H1 (cell line): Measurements from ENCODE around the gene C5orf22. TPM values are rescaled to one million over a fixed set of nuclear protein-coding genes. Genes with fewer than 3 reads are reported as not detected.

Source experiments
- CTCF ChIA-PET: fragments of 300-600 bp; sonication (Branson Sonifier 250); formaldehyde crosslinking; loops from one replicate; lab custom pipeline; 2021; ENCODE audit not compliant: partially characterized antibody; lab: Charles Lee
- POLR2A ChIA-PET: fragments of 300-600 bp; sonication (Branson Sonifier 250); formaldehyde crosslinking; loops from one replicate; lab custom pipeline; 2021; ENCODE audit warnings: inconsistent platforms; ENCODE audit not compliant: partially characterized antibody; lab: Charles Lee
- DNase-seq, 2 experiments: peaks; one replicate each; pipeline versions ENCODE4 v3.0.0 to v3.0.0-alpha.2; 2010 to 2022; ENCODE audit warnings: low spot score in 2 of 2, low read depth in 1 of 2, mixed read lengths in 1 of 2
- FAIRE-seq: peaks from 2 replicates; lab custom pipeline; 2011; peaks lifted over from hg19 to GRCh38; lab: Jason Lieb, UNC
- H2AFZ ChIP-seq: 2 replicates; pipeline ENCODE4 v1.8.1; 2012; ENCODE audit warnings: low read length, inconsistent platforms
- H2AK5ac ChIP-seq: 2 replicates; pipeline ENCODE4 v1.6.1; 2013; ENCODE audit warnings: low read depth, low read length
- H2BK120ac ChIP-seq: replicated peaks from 2 replicates; pipeline ENCODE3; 2013; ENCODE audit warnings: low read depth, low read length, inconsistent platforms
- H2BK12ac ChIP-seq: 2 replicates; pipeline ENCODE4 v1.6.1; 2013; ENCODE audit warnings: low read depth, low read length
- H2BK15ac ChIP-seq: 2 replicates; pipeline ENCODE4 v1.6.1; 2013; ENCODE audit warnings: low read length
- H2BK20ac ChIP-seq: 2 replicates; pipeline ENCODE4 v1.6.1; 2013; ENCODE audit warnings: low read length
- H2BK5ac ChIP-seq: 2 replicates; pipeline ENCODE4 v1.6.1; 2013; ENCODE audit warnings: low read depth, low read length
- H3K14ac ChIP-seq: 2 replicates; pipeline ENCODE4 v1.6.1; 2013; ENCODE audit warnings: inconsistent platforms; ENCODE audit not compliant: insufficient read length
- H3K18ac ChIP-seq: 2 replicates; pipeline ENCODE4 v1.6.1; 2013; ENCODE audit warnings: low read length; ENCODE audit errors: extremely low read depth
- H3K23ac ChIP-seq: 2 replicates; pipeline ENCODE4 v1.6.1; 2013; ENCODE audit warnings: inconsistent platforms; ENCODE audit not compliant: insufficient read length
- H3K23me2 ChIP-seq: 2 replicates; pipeline ENCODE4 v1.6.1; 2013; ENCODE audit warnings: low read depth, low read length
- H3K27ac ChIP-seq: 2 replicates; pipeline ENCODE4 v1.6.1; 2011; ENCODE audit warnings: low read depth, low read length, inconsistent platforms
- H3K27me3 ChIP-seq, 4 experiments: replicated peaks in 1 of 4; 1 replicate in 1 of 4; 2 replicates in 3 of 4; pipeline versions ENCODE4 v1.6.1 to v1.8.1; 2011 to 2013; ENCODE audit warnings: low read length in 3 of 4, mild to moderate bottlenecking in 3 of 4, inconsistent platforms in 2 of 4, mixed read lengths in 2 of 4, moderate library complexity in 1 of 4; ENCODE audit not compliant: control insufficient read depth in 3 of 4, insufficient read depth in 3 of 4; ENCODE audit errors: extremely low read depth in 1 of 4
- H3K36me3 ChIP-seq, 4 experiments: 2 replicates each; pipeline versions ENCODE4 v1.6.1 to v1.8.1; 2011 to 2013; ENCODE audit warnings: mild to moderate bottlenecking in 4 of 4, low read length in 3 of 4, moderate library complexity in 2 of 4, control low read depth in 1 of 4, inconsistent platforms in 1 of 4; ENCODE audit not compliant: insufficient read depth in 4 of 4, control insufficient read depth in 2 of 4
- H3K4ac ChIP-seq: replicated peaks from 2 replicates; pipeline ENCODE3; 2013; ENCODE audit warnings: low read length, low read depth, mixed read lengths, inconsistent platforms; ENCODE audit not compliant: insufficient read length
- H3K4me1 ChIP-seq, 4 experiments: replicated peaks in 1 of 4; 1 replicate in 1 of 4; 2 replicates in 3 of 4; pipeline versions ENCODE4 v1.6.1 to v1.8.1; 2011 to 2013; ENCODE audit warnings: low read length in 3 of 4, inconsistent platforms in 2 of 4, mixed read lengths in 1 of 4; ENCODE audit not compliant: insufficient read depth in 4 of 4, control insufficient read depth in 3 of 4
- H3K4me2 ChIP-seq, 2 experiments: 2 replicates each; pipeline versions ENCODE4 v1.6.1 to v1.8.1; 2011 to 2013; ENCODE audit warnings: low read depth in 2 of 2, low read length in 2 of 2, control low read depth in 1 of 2, inconsistent platforms in 1 of 2, mild to moderate bottlenecking in 1 of 2; ENCODE audit not compliant: insufficient read depth in 1 of 2
- H3K4me3 ChIP-seq, 4 experiments: fragments of 200-600, 300-600 bp in 1 of 4; sonication (generic), shearing (Covaris generic), sonication (Bioruptor Twin) in 1 of 4; 2 replicates each; pipeline versions ENCODE4 v1.5.1 to v1.8.1; 2011 to 2016; ENCODE audit warnings: low read length in 4 of 4, low read depth in 3 of 4, control low read depth in 2 of 4, inconsistent platforms in 2 of 4, mild to moderate bottlenecking in 2 of 4, mixed read lengths in 1 of 4, moderate library complexity in 1 of 4; ENCODE audit not compliant: insufficient read depth in 2 of 4; ENCODE audit errors: extremely low read depth in 1 of 4
- H3K56ac ChIP-seq: replicated peaks from 2 replicates; pipeline ENCODE3; 2013; ENCODE audit warnings: low read depth, mild to moderate bottlenecking, mixed read lengths, low read length, inconsistent platforms; ENCODE audit not compliant: insufficient read length
- H3K79me1 ChIP-seq: 2 replicates; pipeline ENCODE4 v1.6.1; 2013; ENCODE audit warnings: low read depth, low read length, control low read depth
- H3K79me2 ChIP-seq, 2 experiments: 2 replicates each; pipeline versions ENCODE4 v1.6.1 to v1.8.1; 2012 to 2013; ENCODE audit warnings: low read length in 2 of 2, mild to moderate bottlenecking in 2 of 2, inconsistent platforms in 1 of 2; ENCODE audit not compliant: insufficient read depth in 2 of 2, control insufficient read depth in 1 of 2
- H3K9ac ChIP-seq, 4 experiments: replicated peaks in 1 of 4; 1 replicate in 1 of 4; 2 replicates in 3 of 4; pipeline versions ENCODE4 v1.6.1 to v1.8.1; 2011 to 2013; ENCODE audit warnings: low read depth in 3 of 4, low read length in 3 of 4, control low read depth in 2 of 4, mild to moderate bottlenecking in 2 of 4, moderate library complexity in 2 of 4, inconsistent platforms in 1 of 4; ENCODE audit errors: extremely low read depth in 1 of 4
- H3K9me3 ChIP-seq, 2 experiments: 2 replicates each; pipeline versions ENCODE4 v1.6.1 to v1.8.1; 2012 to 2013; ENCODE audit warnings: mild to moderate bottlenecking in 2 of 2, moderate library complexity in 2 of 2, control low read depth in 1 of 2, inconsistent platforms in 1 of 2, low read depth in 1 of 2, low read length in 1 of 2, mixed read lengths in 1 of 2; ENCODE audit not compliant: insufficient read depth in 2 of 2
- H4K20me1 ChIP-seq, 2 experiments: replicated peaks in 1 of 2; 2 replicates each; pipeline versions ENCODE3 to v1.8.1; 2011 to 2013; ENCODE audit warnings: inconsistent platforms in 2 of 2, low read length in 2 of 2, mild to moderate bottlenecking in 1 of 2; ENCODE audit not compliant: insufficient read depth in 2 of 2, control insufficient read depth in 1 of 2
- H4K5ac ChIP-seq: 2 replicates; pipeline ENCODE4 v1.6.1; 2013; ENCODE audit warnings: low read length, low read depth, mixed read lengths, inconsistent platforms; ENCODE audit not compliant: insufficient read length
- H4K8ac ChIP-seq: 2 replicates; pipeline ENCODE4 v1.8.0; 2013; ENCODE audit warnings: mild to moderate bottlenecking, moderate library complexity, low read length, inconsistent platforms; ENCODE audit not compliant: insufficient read depth; ENCODE audit errors: extremely low read depth
- H4K91ac ChIP-seq: replicated peaks from 2 replicates; pipeline ENCODE3; 2013; ENCODE audit warnings: low read length, mixed read lengths, inconsistent platforms; ENCODE audit not compliant: insufficient read length
- CBX5 ChIP-seq: fragments of 300-800, 300-1000 bp; sonication (generic); IDR thresholded peaks from 2 replicates; pipeline ENCODE4 v1.7.1; 2016; ENCODE audit warnings: antibody characterized with exemption, low read length, low read depth
- KDM4A ChIP-seq: IDR thresholded peaks from one replicate; pipeline ENCODE4 v1.7.1; 2012; ENCODE audit warnings: low read depth, mild to moderate bottlenecking, moderate library complexity, low read length, inconsistent platforms; ENCODE audit not compliant: severe bottlenecking
- NANOG ChIP-seq: IDR thresholded peaks from 2 replicates; pipeline ENCODE4 v1.6.1; 2011; ENCODE audit warnings: low read length, low read depth, mild to moderate bottlenecking, inconsistent platforms; ENCODE audit not compliant: insufficient read depth, poor library complexity, severe bottlenecking
- PHF8 ChIP-seq: fragments of 200-600 bp; sonication (generic); conservative IDR thresholded peaks from 2 replicates; pipeline ENCODE4 v1.7.1; 2012; ENCODE audit warnings: low read depth, mild to moderate bottlenecking, inconsistent platforms, low read length, moderate library complexity
- SUZ12 ChIP-seq: fragments of 200-600 bp; sonication (generic); IDR thresholded peaks from 2 replicates; pipeline ENCODE4 v1.6.1; 2012; ENCODE audit warnings: mild to moderate bottlenecking, inconsistent platforms, low read length, moderate library complexity, mixed read lengths
- WGBS, 2 experiments: shearing (Covaris generic) in 1 of 2; methylation state at CpG; one replicate each; pipeline versions ENCODE4 v1.1.6 to v1.1.7; 2013 to 2015; ENCODE audit warnings: low lambda C conversion rate in 2 of 2, mixed read lengths in 2 of 2, inconsistent platforms in 1 of 2, low coverage in 1 of 2, missing lambda C conversion rate in 1 of 2; ENCODE audit not compliant: insufficient replicate concordance in 2 of 2, insufficient coverage in 1 of 2, insufficient read length in 1 of 2; ENCODE audit errors: extremely low coverage in 1 of 2, missing lambda C conversion rate in 1 of 2; 5-methylcytosine and 5-hydroxymethylcytosine counted together
- polyA plus RNA-seq, 7 experiments: library from polyadenylated mRNA; depleted of rRNA in 3 of 7; stranded (reverse) in 5 of 7; unstranded in 2 of 7; fragments of >200 nt in 5 of 7; fragments of 200-250 nt in 2 of 7; gene quantifications; 1 replicate in 5 of 7; 2 replicates in 1 of 7; 4 replicates in 1 of 7; pipeline versions ENCODE4 v1.2.1 to v1.2.3, GENCODE V29; 2011 to 2013; ENCODE audit warnings: missing spikeins in 2 of 7, mixed read lengths in 2 of 7
- total RNA-seq: library from RNA; stranded (reverse); fragmentation: NEBNext Ultra II Directional; extraction: Animal tissue kit (Norgen Biotek cat#: 25700); gene quantifications from 2 replicates; pipeline ENCODE4 v1.2.1, GENCODE V29; 2021

C5orf22 gene
- total and polyA plus RNA-seq, 2 of the 8 experiments (the other 6 are each of a cell fraction or from before 2014, with no cell fraction given), result 19.6 to 36.2 TPM

- DNase-seq (no peak), FAIRE-seq (no peak)
- ChIA-PET POLR2A (no interaction called here), CTCF (no interaction called here)
- Histone ChIP-seq H3K18ac (no peak overlapping the region), H3K27me3 (no peaks in the 10 kb centered on the region), H4K91ac (no peak overlapping the region), H4K8ac (no peak overlapping the region), H2BK5ac (no peak overlapping the region), H2AFZ (no peak overlapping the region), H2BK120ac (no peak overlapping the region), H3K23me2 (peaks cover under 1% of the 10 kb centered on the region; the same call in 1 of the 2 replicates), H3K4ac (no peak overlapping the region), H3K23ac (no peak overlapping the region), H4K5ac (no peak overlapping the region), H3K56ac (no peak overlapping the region), H3K79me2 (no peaks in the 10 kb centered on the region), H2AK5ac (no peak overlapping the region), H3K14ac (no peak overlapping the region), H2BK20ac (no peak overlapping the region), H3K36me3 (peaks cover 8 to 60% (median 35%) of the 10 kb centered on the region in 4 experiments; a peak in 7 of 8 replicates), H2BK15ac (no peak overlapping the region), H3K9me3 (no peaks in the 10 kb centered on the region), H4K20me1 (peaks cover 2 to 3% of the 10 kb centered on the region in 2 experiments), H3K79me1 (no peaks in the 10 kb centered on the region), H3K4me2 (no peak overlapping the region), H2BK12ac (no peak overlapping the region)
- WGBS, 2 experiments, result 96% methylated on average over 1 of the region's 1 CpG; no CpG with 5 or more reads in 1 of the 2 experiments
- no peak for TF ChIP-seq NANOG
- TF ChIP-seq SUZ12, result no peak
- no peak for TF ChIP-seq KDM4A
- TF ChIP-seq PHF8, result no peak
- no peak for TF ChIP-seq CBX5
- TF ChIP-seq, all 59 proteins: peak for 0
- Histone ChIP-seq H3K27ac (no peak overlapping the region), H3K9ac (no peak overlapping the region), H3K4me3 (no peak overlapping the region), H3K4me1 (no peaks in the 10 kb centered on the region)
Measured at GRCh38 chr5:31516802-31517201, 15.3 kb upstream of the C5orf22 start.
